GM21367 (cell line): ENCODE data around the gene ARG2.
A peak's percentile ranks its signal among the peaks of the same experiment; 100 is the strongest.
"Not testable (repeated sequence)": the region's sequence is repeated elsewhere in the genome, so short reads cannot be mapped to it uniquely, and the experiment has no call there.

Experiments
- ATAC-seq: cut with Tn5 transposase; IDR thresholded peaks from one replicate; pipeline ENCODE4 v1.9.1; 2021; ENCODE audit not compliant: unreplicated experiment

Gene ARG2

GRCh38 chr14:67584978-67585377, 34.7 kb upstream of the ARG2 start:
- no peak for ATAC-seq

- ATAC-seq: no peak
Measured at GRCh38 chr14:67586369-67586768, 33.4 kb upstream of the ARG2 start.

GRCh38 chr14:67589204-67589770, 30.4 kb upstream of the ARG2 start:
- no peak for ATAC-seq

DNA sequence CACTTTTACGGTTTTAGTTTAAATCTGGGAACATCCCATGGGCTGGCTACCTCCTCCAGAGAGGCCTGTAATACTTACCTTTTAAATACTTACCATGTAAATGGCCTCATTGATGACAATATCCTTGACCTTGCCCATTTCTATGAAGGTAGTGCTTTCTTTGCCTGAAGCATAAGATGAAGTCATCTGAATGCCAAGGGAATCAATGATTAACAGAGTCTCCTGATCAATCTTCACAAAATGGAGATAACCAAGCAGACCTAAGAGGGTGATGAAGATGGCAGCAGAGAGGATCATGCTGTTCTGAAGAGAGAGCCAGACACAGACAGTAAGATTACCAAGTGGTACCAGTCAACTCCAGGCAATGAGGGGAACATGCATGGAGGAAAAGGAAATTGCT, 26.1 kb upstream of the ARG2 start:
- not testable (repeated sequence) for ATAC-seq

- no peak for ATAC-seq
Measured at GRCh38 chr14:67595392-67595791, 24.3 kb upstream of the ARG2 start.

DNA sequence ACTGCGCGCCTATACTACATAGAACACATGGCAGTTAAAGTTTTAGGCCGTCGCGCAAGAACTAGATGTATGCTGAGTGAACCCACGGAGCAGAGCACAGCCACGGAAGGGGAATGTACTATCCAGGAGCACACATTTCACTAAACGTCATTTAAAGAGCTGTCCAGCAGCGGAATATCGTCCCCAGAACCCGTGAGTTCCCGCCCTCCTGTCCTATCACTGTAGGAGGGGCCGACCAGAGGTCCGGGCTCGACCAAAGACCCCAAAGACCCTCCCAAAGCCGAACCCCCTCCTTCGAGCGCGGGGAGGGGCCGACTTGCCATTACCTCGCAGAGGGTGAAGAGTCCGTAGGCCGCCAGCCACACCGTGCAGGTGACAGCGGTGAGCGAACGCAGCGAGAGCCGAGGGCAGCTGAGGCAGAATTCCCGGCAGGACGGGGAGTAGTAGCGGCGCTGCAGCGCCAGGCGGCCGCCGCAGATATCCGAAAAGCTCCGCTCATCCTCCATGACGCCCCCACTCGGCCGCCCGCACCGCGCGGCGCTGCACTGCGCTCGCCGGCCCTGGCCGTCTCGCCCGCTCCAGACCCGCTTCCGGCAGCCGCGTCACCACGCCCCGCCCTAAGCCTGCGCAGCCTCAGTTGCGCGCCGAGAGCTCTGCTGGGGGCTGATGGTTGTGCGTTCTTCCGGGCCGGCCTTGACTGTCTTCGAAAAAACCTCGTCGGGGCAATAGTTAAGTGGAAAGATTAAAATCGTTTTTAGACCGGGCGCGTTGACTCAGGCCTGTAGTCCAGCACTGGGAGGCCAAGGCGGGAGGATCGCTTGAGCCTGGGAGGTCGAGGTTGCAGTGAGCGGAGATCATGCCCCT, 19.8 kb upstream of the ARG2 start, which contains the start of gene PIGH:
PIGH (minus strand) TSS at position 571 of the 864 bp plus-strand sequence; CDS start at position 506, 65 bp downstream.
- ATAC-seq: peak; percentile 82

DNA sequence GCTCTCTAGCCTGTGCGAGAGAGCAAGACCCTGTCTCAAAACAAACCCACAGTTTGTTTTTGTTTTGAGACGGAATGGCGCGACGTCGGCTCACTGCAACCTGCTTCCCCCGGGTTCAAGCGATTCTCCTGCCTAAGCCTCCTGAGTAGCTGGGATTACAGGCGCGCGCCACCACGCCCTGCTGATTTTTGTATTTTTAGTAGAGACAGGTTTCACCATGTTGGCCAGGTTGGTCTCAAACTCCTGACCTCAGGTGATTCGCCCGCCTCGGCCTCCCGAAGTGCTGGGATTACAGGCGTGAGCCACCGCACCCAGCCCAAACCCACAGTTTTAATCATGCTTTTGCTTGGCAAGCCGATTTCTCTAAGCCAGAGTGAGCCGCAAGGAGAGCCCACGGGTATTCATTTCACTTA, 19.2 kb upstream of the ARG2 start:
- ATAC-seq: not testable (repeated sequence)

GRCh38 chr14:67602076-67602475, 17.6 kb upstream of the ARG2 start:
- ATAC-seq: no peak

- ATAC-seq: peak; percentile 63
Measured at GRCh38 chr14:67602995-67603545, 16.6 kb upstream of the ARG2 start.

- no peak for ATAC-seq
Measured at GRCh38 chr14:67607646-67608045, 12.1 kb upstream of the ARG2 start.

DNA sequence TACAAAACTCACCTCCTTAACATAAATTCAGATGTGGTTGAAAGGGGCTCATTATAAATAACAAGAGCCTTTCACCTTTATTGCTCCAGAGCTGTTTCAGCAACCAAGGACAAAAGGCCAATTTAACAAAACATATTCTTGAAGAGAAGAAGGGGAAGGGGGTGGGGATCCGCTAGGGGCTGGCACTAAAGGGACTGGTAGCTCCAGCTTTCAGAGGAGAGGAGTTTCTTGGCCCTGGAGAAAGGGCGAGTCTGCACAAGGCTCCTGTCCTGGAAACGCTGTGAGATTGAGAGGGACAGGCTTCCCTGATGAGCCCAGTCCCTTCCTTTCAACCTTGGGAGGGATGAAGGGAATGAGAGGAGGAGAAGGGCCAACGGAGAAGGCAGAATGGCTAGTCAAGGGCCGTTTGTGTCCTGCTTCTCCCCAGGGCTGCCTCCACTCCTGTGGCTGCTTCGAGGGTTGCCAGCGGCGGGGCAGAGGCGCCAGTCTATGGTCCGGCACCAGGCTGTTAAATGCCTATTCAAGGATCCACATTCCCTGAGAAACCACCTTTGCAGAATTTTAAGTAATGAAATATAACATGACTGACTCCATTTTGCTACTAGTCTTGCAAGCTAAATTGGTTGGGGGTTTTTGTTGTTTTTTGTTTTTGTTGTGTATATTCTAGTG, 9.9 kb upstream of the ARG2 start:
- no peak for ATAC-seq

DNA sequence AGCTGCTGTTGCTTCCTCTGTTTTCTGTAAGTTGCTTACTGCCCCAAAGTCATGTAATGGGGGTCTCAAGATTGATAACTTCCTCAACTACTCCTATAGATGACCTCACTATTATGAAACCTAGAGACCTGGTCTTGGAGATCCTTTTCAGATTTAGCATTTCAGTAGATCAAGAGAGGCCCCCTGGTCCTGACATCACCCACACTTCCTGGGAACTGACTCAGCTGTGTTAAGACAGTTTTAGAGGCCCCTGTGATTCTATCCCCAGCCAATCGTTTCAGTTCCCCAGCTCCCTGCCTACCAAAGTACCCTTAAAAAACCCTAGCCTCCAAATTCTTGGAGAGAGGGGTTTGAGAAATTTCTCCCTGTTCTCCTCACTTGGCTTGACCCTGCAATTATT, 9.2 kb upstream of the ARG2 start:
- no peak for ATAC-seq

DNA sequence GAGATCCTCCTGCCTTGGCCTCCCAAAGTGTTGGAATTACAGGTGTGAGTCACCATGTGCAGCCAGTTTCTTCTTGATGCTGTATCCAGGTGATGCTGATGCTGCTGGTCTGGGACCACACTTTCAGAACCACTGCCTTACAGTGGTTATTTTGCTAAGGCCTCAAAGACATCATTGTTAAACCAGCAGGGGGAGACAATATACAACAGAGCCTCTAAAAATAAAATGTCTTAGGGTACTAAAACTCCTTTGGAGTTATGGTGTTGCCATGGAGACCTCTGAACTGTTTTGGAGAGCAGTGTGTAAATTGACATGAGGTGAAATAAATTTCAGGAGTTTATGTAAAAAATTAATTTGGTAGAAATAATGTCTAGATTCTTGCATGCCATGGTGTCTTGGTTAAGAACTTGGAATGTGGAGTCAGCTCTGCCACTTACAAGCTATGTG, 1.1 kb upstream of the ARG2 start:
- no peak for ATAC-seq

- no peak for ATAC-seq
Measured at GRCh38 chr14:67620217-67620785, 581 bp downstream of the ARG2 start.

DNA sequence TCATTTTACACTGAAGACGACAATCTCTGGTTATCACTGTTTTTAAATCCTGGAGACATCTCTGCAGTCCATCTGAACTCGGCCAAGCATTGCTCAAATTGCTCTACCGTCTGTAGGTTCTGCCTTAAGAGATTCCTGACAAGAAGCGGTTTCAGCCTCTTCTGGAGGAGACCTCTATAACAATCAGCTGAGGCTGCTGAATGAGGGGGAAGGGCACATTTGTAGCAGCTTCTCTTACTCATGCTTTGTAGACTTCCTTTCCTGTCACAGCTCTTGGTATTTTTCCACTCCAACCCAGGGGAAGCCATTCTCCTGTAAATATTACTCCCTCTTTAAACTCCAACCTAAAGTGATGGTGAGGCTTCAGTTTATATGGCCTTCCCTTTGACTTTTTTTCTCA, 3.0 kb downstream of the ARG2 start:
- ATAC-seq: no peak

DNA sequence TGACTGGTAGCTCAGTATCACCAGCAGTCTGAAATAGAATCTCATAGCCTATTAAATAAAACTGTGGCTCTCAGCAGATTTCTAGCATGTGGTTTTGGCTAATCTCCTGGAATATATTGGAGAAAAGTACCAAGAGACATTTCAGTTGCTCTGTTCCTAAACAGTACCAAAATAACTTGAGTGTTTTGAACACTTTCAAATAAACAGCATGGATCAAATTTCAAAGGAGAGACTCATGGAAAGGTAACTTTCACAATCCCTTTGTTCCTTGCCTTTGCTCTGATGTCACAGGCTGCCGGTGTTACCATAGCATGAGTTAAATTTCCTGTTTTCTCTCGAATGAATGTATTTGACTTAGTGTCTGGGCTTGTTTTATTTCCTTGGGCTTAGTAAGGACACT, 3.4 kb downstream of the ARG2 start:
- no peak for ATAC-seq

DNA sequence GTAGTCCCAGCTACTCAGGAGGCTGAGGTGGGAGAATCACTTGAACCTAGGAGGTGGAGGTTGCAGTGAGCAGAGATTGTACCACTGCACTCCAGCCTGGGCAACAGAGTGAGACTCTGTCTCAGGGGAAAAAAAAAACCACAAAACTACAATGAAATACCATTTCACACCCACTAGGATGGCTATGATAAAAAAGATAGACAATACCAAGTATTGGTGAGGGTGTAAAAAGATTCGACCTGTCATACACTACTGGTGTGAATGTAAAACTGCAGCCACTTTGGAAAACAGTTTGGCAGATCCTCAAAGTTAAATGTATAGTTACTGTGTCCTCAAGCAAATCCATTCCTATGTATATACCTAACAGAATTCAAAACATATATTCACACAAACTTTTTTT, 6.4 kb downstream of the ARG2 start:
- ATAC-seq: not testable (repeated sequence)

DNA sequence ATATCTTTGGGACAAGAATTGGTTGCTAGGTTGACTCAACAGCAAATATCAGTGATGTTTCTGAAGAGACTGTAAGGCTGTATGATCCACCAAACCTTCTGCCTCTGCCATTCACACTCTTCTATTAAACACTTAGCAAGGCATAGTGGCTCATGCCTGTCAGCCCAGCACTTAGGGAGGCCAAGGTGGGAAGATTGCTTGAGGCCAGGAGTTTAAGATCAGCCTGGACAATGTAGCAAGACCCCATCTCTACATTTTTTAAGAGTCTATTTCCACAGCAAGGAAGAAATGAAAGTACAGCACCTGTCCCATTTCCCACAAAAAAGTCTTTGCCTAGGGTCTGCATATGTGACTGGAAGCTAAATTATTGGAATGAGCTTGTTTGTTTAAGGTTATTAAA, 7.8 kb downstream of the ARG2 start:
- ATAC-seq: no peak

- ATAC-seq: no peak
Measured at GRCh38 chr14:67630186-67630585, 10.5 kb downstream of the ARG2 start.

DNA sequence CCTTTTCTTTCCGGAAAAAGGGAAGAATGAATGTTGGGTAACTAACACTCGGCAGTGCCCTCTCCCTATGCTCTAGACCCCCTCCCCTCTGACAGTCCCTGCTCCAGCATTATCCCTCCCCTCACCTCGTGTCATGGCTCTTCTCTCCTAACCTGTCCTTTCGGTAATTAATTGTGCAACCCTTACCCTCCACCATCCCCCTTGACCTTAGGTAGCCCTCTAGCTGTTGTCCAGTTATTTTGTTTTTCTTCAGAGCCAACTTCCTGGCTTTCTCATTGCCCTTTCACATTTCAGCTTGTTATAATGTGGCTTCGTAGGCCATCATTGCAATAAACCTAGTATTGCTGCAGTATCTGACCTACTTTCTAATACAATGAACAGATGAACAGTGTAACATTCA, 11.2 kb downstream of the ARG2 start:
- ATAC-seq: no peak

GRCh38 chr14:67633451-67634147, 13.9 kb downstream of the ARG2 start:
- no peak for ATAC-seq
